ENCODE data around the gene SND1.

DNA sequence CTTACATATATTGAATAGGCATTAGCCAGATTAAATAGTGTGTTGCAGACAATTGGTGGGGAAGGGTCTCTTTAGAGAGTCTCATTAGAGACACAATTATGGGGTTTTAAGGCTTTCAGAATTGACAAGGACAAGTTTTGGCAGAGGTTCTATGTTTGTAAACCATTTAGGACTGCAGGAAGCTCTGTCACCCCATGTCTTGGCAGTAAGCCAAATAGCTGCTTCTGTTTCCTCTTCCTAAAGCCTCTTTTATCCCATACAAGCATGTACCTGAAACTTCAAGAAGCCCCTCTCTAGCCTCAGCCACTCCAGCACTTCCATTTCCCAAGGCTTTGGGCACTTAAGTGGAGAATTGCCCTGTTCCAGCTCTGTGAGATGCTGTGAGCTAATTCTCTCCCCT lies 401.0 kb downstream of the SND1 start:
- no peak for TF ChIP-seq ZNF138 (tag by site-specific recombination; IDR thresholded peaks at IDR 0.05; ENCODE audit: borderline replicate concordance)
- no peak for TF ChIP-seq ZBTB21 (tag by site-specific recombination; IDR thresholded peaks at IDR 0.05)
- no peak for TF ChIP-seq TCF7L2 (IDR thresholded peaks at IDR 0.05; ENCODE audit: borderline replicate concordance, low read depth, low read length)
- TF ChIP-seq, protein P1, sequence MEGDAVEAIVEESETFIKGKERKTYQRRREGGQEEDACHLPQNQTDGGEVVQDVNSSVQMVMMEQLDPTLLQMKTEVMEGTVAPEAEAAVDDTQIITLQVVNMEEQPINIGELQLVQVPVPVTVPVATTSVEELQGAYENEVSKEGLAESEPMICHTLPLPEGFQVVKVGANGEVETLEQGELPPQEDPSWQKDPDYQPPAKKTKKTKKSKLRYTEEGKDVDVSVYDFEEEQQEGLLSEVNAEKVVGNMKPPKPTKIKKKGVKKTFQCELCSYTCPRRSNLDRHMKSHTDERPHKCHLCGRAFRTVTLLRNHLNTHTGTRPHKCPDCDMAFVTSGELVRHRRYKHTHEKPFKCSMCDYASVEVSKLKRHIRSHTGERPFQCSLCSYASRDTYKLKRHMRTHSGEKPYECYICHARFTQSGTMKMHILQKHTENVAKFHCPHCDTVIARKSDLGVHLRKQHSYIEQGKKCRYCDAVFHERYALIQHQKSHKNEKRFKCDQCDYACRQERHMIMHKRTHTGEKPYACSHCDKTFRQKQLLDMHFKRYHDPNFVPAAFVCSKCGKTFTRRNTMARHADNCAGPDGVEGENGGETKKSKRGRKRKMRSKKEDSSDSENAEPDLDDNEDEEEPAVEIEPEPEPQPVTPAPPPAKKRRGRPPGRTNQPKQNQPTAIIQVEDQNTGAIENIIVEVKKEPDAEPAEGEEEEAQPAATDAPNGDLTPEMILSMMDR (tag by site-specific recombination; IDR thresholded peaks at IDR 0.05) = no peak
- TF ChIP-seq KLF10 (tag by site-specific recombination; IDR thresholded peaks at IDR 0.05) = no peak
- no peak for TF ChIP-seq ZNF24 (tag by site-specific recombination; IDR thresholded peaks at IDR 0.05)
- no peak for TF ChIP-seq WT1 (tag by site-specific recombination; IDR thresholded peaks at IDR 0.05)
- no peak for TF ChIP-seq ZNF747 (tag by site-specific recombination; IDR thresholded peaks at IDR 0.05)
